HG03520 (cell line): ENCODE data around the gene SNX14.
"Not testable (repeated sequence)": the region's sequence is repeated elsewhere in the genome, so short reads cannot be mapped to it uniquely, and the experiment has no call there.

ENCODE experiments used
- ATAC-seq: cut with Tn5 transposase; IDR thresholded peaks from one replicate; pipeline ENCODE4 v1.9.1; 2021; ENCODE audit warnings: mild to moderate bottlenecking, moderate library complexity; ENCODE audit not compliant: unreplicated experiment

SNX14 gene

DNA sequence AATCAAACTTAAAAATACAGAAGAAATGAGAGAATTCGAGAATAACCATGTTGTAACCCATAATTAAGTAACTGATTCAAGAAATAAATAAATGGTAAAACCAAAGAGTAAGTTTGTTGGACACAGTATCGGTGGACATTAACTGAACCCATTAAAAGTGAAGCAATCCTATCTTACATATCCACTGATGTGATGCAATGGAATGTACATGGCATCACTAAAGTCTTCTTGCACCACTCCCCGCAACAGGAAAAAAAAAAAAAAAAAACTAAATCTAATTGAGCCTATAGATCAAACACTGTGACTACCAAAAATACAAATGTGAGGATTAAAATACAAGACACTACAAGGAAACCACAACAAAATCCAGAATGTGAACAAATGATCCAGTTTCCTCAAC is 7.9 kb downstream of the SNX14 start:
- no peak for ATAC-seq

DNA sequence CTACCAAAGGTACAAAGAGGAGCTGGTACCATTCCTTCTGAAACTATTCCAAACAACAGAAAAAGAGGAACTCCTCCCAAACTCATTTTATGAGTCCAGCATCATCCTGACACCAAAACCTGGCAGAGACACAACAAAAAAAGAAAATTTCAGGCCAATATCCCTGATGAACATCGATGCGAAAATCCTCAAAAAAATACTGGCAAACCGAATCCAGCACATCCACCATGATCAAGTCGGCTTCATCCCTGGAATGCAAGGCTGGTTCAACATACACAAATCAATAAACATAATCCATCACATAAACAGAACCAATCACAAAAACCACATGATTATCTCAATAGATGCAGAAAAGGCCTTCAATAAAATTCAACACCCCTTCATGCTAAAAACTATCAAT is 10.8 kb downstream of the SNX14 start:
- not testable (repeated sequence) for ATAC-seq

DNA sequence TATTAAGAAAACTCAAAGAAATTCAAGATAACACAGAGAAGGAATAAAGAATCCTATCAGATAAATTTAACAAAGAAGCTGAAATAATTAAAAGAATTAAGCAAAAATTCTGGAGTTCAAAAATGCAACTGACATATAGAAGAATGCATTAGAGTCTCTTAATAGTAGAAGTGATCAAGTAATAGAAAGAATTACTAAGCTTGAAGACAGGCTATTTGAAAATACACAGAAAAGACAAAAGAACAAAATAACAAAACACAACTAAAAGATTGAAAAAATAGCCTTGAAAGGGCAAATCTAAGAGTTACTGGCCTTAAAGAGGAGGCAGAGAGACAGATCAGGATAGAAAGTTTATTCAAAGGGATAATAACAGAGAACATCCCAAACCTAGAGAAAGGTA is 12.1 kb downstream of the SNX14 start:
- ATAC-seq: no peak

DNA sequence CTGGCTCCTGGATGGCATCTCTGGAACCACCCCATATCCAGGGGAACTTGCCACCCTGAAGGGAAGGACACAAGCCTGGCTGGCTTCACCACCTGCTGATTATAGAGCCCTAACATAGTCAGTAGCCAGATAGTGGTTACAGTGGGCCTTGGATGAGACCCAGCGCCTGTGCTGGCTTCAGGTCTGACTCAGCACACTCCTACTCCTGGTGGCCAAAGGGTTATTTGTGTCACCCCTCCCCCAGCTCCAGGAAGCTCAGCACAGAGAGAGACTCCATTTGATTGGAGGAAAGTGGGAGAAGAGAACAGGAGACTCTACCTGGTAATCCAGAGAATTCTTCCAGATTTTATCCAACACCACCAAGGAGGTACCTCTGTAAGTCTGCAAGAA is 12.8 kb downstream of the SNX14 start:
- no peak for ATAC-seq

DNA sequence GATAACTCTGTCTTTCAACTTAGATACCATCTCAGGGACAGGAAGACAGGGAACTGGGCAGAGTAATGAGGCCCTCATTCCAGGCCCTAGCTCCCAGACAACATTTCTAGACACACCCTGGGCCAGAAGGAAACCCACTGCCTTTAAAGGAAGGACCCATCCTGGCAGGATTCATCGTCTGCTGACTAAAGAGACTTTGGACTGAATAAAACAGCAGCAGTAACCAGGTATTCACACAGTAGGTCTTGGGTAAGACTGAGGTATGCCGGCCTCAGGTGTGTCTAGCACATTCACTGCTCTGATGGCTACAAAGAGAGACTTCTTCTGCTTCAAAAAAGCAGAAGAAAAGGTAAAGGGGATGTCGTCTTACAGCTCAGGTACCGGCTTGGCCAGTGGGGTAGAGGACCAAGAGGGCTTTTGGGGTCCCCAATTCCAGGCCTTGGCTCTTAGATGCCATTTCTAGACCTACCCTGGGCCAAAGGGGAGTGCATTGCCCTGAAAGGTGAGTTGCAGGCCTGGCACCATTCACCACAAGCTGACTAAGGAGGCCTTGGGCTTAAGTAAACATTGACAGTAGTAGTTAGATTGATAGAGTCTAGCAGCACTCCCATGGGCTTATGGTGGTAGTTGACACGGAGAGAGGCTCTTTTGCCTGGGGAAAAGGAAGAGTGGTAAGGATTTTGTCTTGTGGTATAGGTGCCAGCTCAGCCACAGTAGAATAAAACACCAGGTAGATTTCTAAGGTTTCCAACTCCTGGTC is 13.4 kb downstream of the SNX14 start:
- ATAC-seq: no peak

DNA sequence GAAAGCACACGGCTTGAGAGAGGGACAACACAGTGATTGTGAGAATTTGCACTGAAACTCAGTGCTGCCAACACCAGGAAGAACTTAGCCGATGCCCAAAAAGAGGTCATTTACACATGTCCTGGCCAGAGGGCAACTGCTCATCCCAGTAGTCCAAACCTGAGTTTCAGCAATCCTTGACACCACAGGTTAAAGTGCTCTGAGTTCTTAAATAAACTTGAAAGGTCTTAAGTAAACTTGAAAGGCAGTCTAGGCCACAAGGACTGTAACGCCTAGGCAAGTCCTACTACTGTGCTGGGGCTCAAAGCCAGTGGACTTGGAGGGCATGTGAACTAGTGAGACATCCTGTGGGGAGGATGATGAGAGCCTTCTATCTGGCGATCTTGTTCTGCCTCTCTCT is 14.1 kb downstream of the SNX14 start:
- ATAC-seq: no peak

DNA sequence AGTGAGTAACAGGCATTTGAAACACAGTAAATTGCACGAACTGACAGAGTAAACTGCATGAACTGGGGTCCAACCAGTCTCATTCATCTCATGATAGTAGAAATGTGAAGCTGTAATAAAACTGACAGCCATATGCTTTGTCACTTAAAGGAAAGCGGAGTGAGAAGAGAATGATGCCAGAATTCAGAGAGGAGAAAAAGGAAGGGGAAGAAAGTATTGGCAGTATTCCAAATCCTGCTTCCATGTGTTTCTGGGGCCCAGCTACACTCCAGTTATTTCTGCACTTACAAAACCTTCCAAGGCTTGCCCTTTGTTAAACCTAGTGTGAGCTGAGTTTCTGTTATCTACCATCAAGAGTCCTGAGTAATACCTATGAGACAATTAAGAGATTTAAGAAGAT is 17.2 kb downstream of the SNX14 start:
- ATAC-seq: no peak

DNA sequence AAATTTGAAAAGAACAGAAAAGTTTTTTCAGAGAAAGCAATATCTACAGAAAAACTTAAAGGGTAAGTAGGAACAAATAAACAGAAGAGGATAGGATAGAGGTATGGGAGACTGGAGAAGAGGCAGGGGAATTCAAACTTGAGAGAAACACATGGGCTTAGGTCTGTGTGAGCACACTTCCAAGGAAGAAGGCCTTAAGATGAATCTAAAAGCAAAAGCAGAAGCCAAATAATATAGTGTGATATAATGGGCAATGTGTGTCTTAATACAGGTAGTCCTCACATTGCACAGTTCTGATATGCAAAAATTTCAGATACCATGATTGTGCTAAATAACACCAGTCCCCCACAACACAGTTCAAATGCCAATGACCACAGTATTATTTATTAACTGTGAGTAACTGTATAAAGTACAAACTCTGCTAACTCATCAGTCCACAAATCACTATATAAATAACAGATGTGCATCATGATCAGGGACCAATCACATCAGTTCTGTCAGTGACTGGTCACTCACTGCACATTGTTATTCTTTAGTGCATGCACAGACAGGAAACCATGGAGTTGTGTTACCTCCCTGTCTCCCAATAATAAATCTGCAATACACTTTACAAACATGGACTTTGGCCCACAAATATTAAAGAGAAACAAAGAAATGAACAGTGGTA is 18.6 kb downstream of the SNX14 start:
- ATAC-seq: no peak

DNA sequence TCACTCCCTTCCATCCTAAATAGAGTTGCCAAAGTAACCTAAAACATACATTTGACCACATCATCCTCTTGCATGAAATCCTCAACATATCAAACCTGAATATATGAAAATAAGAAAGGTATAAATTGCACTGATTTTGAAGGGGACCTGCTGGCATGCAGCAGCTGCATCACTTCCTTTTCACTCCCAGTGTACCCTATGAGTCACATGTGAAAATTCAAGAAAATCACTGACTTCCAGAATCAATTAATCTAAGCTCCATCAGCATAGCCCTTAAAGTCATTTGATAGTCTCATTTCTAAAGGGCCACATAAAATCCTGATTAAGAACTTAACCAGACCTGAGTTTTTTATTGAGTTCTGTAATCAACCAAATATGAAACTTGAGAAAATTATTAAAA is 24.3 kb downstream of the SNX14 start:
- ATAC-seq: no peak

DNA sequence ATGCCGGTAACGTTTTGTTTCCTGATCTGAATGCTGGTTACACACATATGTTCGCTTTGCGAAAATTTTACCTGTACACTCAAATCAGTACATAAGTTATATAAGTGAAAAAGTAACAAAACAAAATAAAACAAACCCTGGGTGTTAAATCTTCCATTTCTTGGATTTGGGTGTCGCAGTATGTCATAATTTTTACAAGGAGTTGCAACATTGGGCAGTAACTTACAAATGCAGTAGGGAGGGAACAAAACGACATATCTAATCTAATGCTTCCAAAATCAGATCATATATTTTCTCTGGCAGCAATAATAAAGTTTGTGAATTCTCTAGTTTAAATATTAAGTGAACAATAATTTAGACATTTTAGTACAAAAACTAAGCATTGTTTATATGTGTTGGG is 25.2 kb downstream of the SNX14 start:
- no peak for ATAC-seq

DNA sequence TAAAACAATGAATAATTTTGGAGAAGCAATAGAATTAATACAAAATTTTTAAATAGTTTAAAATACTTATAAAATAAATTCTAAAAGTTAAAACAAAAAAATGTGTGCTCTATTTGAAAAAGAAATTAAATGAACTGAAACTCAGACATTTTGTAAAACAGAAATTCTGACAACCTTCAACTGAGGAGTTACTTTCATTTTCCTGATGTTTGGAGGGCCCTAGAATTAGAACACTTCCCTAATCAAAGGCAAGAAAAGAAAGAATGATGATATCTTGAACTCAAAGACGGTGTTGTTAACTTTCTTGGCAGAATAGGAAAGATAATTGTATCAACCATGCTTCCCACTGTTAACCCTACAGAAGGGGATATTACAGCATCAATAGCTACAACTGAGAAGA is 27.9 kb downstream of the SNX14 start:
- no peak for ATAC-seq

DNA sequence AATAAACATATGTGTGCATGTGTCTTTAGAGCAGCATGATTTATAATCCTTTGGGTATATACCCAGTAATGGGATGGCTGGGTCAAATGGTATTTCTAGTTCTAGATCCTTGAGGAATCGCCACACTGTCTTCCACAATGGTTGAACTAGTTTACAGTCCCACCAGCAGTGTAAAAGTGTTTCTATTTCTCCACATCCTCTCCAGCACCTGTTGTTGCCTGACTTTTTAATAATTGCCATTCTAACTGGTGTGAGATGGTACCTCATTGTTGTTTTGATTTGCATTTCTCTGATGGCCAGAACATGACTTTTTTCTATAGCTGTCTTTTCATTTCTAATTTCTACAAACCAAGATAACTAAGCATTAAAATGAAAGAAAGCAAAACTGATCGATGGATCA is 29.4 kb downstream of the SNX14 start:
- ATAC-seq: not testable (repeated sequence)

DNA sequence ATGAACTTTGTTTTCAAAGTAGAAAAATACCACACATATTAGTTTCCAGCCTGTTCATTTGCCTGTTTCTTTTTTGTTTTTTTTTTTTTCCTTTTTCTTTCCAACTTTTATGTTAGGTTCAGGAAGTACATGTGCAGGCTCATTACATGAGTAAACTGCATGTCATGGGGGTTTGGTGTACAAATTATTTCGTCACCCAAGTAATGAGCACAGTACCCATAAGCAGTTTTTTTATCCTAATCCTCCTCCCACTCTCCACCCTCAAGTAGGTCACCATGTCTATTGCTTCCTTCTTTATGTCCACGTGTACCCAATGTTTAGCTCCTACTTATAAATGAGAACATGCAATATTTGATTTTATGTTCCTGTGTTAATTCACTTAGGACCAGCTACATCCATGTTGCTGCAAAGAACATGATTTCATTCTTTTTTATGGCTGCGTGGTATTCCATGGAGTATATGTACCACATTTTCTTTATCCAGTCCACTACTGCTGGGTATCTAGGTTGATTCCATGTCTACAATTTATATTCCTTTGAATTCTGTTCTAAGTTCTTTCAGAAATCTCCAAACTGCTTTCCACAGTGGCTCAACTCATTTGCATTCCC is 31.8 kb downstream of the SNX14 start:
- ATAC-seq: no peak

DNA sequence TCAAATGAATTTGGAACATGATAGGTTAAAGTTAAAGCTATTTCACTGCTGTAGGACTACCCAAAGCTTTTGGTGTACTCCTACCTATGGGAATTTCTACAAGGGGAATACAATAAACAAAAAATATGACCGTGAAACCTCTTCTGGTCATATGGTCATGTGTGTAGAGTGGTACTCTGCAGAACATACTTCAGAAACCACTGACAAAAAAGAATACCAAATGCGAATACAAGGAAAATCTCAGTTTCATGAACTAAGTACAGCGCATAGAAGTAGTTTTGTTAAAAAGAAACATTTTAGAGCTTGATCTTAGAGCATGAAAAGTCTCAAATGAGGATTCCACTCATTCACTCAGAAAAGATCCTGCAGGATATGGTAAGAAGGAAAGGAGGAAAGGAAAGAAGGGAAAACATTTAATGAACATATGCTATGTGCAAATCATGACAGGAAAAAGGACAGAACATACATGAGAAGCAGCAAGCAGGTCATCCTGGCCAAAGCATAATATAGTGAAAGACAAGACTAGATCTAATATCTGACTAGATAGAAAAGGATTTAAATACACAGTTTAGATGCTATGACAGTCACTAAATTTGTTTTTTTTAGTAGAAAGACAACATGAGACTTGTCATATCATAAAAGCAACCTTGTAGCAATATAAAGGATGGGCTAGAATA is 36.5 kb downstream of the SNX14 start:
- ATAC-seq: no peak

DNA sequence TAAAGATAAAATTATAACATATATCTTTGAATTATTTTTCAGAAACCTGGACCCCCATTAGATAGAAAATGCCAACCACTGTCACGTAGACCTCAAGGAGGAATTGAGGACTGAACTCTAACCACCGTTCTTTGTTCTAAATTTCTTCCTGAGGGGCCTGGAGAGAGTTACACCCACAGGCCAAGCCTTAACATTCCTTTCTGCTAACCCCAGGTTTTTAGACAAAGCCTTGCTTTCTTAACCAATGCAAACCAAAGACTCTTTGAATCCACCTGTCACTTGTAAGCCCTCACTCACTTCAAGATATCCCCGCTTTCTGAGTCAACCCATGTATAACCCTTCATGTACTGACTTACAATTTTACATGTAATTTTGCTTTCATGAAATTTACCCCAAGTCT is 41.0 kb downstream of the SNX14 start:
- no peak for ATAC-seq

DNA sequence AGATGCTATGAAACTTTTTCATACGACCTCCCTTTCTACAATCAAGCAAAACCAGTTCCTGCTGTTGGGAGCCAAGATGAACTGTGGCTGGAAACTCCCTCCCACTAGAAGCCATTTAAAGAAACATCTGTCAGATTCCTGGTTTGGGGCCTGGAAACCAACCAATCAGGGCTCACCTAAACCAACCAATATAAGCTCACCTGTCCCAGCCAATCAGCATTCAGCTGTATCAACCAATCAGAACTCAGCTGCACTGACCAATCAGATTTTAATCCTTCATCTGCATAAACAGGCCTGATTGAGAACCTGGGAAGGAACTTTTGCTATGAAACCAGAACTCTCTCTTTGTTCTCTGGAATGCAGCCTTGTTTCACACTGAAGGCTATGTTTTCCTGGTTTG is 42.4 kb downstream of the SNX14 start:
- no peak for ATAC-seq

DNA sequence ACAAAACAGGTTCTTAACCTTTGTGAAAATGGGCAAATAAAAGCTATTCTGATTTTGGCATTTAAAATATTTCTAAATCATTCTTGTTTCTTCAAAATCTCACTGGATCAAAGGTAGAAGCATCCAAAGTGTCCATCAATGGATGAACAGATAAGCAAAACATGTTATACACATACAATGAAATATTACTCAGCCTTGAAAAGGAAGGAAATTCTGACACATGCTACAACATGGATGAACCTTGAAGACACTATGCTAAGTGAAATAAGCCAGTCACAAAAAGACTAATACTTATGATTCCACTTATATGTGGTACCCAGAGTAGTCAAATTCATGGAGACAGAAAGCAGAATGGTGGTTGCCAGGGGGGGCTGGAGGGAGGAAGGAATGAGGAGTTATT is 45.9 kb downstream of the SNX14 start:
- no peak for ATAC-seq

DNA sequence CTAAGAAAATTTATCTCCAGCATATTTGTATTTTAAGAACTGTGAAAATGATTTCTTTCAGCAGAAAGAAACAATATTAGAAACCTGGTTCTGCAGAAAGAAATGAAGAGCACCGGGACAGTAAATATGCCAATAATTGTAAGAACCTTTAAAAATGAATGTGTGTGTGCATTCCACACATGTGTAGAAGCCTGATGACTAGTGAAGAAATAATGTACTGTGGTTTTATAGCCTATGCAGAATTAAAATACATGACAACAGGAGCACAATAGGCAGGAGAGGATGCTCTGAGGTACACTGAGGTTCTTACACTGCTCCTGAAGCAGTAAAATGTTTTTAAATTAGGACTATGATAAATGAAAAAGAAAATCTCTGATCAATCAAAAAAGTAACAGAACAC is 48.9 kb downstream of the SNX14 start:
- ATAC-seq: no peak

DNA sequence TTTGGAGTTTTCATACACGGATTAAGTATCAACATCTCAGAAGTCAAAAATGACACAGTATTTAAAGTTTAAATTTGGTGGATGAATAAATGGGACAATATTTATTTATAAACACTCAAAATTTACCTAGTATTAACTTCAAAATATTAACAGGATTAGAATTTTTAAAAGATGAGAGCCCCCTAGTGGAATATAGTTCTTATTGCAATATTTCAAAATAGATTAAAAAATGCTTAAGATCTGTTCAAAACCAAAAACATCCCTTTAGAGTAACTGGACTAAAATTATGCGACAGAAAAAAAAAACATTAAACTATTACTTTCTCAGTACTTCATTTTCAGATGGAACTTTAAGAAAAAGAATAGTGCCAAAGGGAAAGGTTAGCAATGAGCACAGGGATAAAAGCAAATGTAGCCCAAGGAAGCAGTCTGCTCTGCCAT is 56.6 kb downstream of the SNX14 start:
- no peak for ATAC-seq

DNA sequence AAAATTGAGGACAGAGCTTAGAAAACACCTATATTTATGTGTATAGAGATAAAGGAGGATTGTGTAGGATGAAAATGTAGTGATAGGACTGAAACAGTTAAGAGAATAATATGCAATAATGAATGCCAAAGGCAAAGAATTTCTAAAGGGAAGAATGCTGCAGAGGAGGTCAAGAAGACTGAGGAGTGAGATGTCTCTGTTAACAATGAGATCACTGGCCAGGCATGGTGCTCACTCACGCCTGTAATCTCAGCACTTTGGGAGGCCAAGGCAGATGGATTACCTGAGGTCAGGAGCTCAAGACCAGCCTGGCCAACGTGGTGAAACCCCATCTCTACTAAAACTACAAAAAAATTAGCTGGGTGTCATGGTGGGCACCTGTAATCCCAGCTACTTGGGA is 69.4 kb downstream of the SNX14 start:
- ATAC-seq: not testable (repeated sequence)

DNA sequence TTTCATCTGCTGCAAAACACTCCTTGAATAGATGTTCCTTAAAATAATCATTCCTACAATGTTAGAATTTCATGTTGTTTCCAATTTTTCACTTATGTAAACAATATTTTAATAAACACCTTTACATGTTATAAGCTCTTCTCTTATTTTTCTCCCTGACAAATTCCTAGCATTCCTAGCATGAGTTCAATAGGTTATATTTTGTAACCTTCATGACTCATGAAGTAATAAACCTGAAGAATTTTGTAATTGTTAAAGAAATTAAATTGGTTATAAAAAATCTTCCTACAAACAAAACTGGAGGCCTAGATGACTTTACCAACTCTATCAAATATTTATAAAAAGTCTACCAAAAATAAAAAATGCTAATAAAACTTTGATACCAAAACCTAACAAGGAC is 77.5 kb downstream of the SNX14 start:
- ATAC-seq: no peak
